Upper lobe of left lung (tissue), 4 donors: ENCODE measurements around the gene TRPM8.

ENCODE experiments used
- EP300 ChIP-seq, 4 donors: sonication (generic); formaldehyde crosslinking; IDR thresholded peaks; one replicate each; pipeline ENCODE4 v1.5.1; 2017; ENCODE audit warnings: antibody characterized with exemption in 4 of 4, control low read depth in 2 of 4
- POLR2A ChIP-seq, 4 donors: fragments of 450-650 bp; IDR thresholded peaks; one replicate each; pipeline ENCODE4 v1.5.1; 2016 to 2017; ENCODE audit warnings: antibody characterized with exemption in 4 of 4, mild to moderate bottlenecking in 2 of 4
- POLR2AphosphoS5 ChIP-seq, 2 donors: sonication (generic); formaldehyde crosslinking; IDR thresholded peaks; one replicate each; pipeline ENCODE4 v1.5.1; 2017; ENCODE audit warnings: antibody characterized with exemption in 2 of 2
- TF ChIP-seq, protein P1 (sequence below), 6 experiments: fragments of 450-650 bp in 4 of 6; fragments of 200-600 bp in 2 of 6; sonication (generic) in 2 of 6; IDR thresholded peaks; one replicate each; pipeline ENCODE4 v1.5.1; 2016 to 2019; ENCODE audit warnings: antibody characterized with exemption in 6 of 6

GRCh38 chr2:234027641-234028040 lies 110.5 kb downstream of the TRPM8 start:
- TF ChIP-seq, protein P1, sequence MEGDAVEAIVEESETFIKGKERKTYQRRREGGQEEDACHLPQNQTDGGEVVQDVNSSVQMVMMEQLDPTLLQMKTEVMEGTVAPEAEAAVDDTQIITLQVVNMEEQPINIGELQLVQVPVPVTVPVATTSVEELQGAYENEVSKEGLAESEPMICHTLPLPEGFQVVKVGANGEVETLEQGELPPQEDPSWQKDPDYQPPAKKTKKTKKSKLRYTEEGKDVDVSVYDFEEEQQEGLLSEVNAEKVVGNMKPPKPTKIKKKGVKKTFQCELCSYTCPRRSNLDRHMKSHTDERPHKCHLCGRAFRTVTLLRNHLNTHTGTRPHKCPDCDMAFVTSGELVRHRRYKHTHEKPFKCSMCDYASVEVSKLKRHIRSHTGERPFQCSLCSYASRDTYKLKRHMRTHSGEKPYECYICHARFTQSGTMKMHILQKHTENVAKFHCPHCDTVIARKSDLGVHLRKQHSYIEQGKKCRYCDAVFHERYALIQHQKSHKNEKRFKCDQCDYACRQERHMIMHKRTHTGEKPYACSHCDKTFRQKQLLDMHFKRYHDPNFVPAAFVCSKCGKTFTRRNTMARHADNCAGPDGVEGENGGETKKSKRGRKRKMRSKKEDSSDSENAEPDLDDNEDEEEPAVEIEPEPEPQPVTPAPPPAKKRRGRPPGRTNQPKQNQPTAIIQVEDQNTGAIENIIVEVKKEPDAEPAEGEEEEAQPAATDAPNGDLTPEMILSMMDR (IDR thresholded peaks at IDR 0.05), result no peak
- TF ChIP-seq POLR2A (IDR thresholded peaks at IDR 0.05), result no peak
- TF ChIP-seq POLR2AphosphoS5 (IDR thresholded peaks at IDR 0.05), result no peak
- TF ChIP-seq EP300 (IDR thresholded peaks at IDR 0.05), result no peak
